Stimulated activated CD4-positive, alpha-beta T cell treated with anti-CD3 and anti-CD28 coated beads, Interleukin-1b, Interleukin-23, amount 100 ng/mL, for 4 hours (primary cell): ENCODE data around the gene SERPINH1.

Experiments
- DNase-seq, 2 donors: peaks; one replicate each; pipeline ENCODE4 v3.0.0-alpha.2; 2020; ENCODE audit warnings: low read depth in 2 of 2

Gene SERPINH1

GRCh38 chr11:75596914-75597313 is 34.9 kb downstream of the SERPINH1 start:
- no peak for DNase-seq

DNA sequence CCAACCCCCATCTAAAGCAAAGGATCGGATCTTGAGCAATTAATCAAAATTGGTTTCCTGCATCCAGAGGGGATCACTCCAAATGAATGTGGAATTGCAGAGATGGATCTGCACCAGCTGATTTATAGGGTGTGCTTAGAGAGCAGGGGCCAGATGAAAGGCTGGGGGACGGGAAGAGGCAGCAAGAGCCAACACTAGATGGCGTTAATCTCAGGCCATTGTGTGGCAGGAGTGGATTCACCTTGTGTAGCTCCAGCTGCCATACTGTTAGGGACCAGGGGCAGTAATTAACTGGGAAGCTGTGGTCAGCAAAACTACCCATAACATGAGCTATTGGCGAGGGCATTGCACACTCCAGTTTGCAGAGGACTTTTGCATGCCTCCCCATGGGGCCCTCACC is 35.6 kb downstream of the SERPINH1 start:
- DNase-seq = no peak

DNA sequence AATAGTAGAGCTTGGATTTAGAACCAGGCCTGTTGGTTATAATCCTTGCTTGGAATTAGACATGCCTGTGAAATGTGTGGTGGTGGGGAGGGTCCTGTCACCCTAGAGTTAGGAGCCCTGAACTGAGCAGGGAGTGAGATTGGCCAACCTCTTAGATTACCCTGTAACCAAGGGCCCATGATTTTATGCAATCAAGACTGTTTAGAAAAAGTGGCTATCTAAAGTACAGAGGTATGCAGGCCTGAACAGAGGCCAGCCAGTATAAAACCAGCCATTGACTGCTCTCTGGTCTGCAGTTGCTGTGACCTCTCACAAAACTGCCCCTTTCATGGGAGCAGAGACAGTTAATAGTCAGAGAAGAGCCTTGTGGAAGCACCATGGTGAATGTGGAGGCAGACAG is 36.2 kb downstream of the SERPINH1 start:
- DNase-seq = no peak

DNA sequence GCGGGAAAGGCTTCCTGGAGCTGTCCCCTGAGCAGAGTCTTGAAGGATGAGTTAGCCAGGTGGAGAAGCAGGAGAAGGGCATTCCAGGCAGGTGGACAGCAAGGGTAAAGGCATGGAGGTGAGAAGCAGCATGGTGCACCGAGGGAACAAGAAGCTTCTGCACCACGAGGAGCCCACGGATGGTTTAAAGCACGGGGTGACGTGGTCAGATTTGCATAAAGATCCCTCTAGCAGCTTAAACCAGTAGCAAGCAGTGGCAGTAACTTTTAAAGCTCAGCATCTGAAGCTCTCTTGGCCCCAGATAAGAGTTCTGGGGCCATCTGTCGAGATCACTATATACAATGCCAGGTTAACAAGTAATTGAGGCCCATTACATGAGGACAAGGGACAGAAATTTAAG is 36.8 kb downstream of the SERPINH1 start:
- no peak for DNase-seq

- DNase-seq = no peak
Measured at GRCh38 chr11:75600356-75600755, 38.3 kb downstream of the SERPINH1 start.

DNA sequence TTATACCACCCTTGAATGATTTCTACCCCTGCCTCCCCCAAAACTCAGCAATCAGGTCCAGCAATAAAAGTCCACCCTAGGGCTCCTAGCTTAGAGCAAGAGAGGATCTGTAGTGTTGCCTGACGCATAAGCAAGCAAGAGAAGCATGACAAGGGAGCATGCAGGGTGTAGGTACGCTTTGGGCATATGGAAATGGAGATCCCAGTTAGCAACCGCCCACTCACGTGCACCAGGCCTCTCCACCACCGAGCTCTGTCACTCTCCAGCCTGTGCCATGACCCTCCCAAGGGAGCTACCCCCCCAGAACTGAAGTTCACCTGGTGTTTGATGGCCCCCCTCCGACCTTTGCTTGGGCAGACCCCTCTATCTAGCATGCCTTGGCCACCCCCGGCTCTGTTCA is 39.4 kb downstream of the SERPINH1 start:
- DNase-seq = no peak

DNA sequence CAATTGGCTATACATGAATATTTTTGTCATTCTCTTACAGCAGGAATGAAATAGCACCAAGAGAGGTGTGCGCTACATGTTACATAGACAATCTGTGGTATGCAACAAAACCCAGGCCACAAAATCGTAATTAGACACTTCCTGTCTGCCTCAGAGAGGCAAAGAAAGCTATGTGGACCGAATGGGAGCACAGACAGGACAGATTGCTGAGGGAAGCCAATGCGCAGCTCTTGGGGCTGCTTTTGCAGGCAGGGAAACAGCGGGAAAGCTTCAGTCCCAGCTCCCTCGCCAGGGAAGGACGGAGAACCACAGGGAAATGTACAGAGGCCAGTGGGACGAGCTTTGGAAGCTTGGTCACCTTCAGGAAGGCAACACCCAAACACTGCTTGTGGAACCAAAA is 40.9 kb downstream of the SERPINH1 start:
- no peak for DNase-seq

GRCh38 chr11:75603791-75604736 is 42.0 kb downstream of the SERPINH1 start:
- no peak for DNase-seq

GRCh38 chr11:75606099-75606498 is 44.0 kb downstream of the SERPINH1 start:
- DNase-seq = no peak

DNA sequence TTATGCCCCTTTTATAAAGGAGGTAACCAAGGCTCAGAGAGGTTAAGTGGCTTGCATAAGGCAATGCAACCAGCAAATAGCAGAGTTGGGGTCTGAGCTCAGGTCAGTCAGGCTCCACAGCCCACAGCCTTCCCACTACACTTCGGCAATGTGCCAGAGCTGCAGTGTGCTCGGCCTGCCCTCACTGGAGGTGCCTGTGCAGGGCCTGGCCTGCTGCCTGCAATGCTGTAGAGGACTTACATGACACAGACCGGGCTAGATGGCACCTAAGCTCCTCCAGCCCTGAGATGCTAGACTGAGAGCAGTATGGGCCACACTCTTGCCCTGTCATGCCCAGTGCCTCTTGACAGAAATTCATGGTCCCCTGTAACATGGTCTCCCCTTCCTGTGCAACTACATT is 49.8 kb downstream of the SERPINH1 start:
- DNase-seq = no peak

DNA sequence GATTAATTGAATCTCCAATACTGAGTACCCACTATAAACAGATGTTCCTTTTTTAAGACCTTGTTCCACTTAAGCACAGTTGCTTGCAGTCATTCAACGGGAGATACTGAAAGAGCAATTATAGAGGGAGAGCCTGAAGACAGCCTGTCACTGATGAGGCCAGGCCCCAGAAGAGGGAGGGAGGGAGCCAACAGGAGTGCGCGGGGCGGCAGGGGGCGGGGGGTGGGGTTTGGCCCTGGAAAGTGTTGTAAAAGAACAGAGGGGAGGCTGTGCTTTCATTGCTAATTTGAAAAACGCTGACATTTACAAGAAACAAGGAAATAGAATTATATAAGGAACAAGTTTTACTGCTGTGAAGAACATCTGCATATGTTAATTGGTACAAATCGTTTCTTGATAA is 53.7 kb downstream of the SERPINH1 start:
- DNase-seq = no peak

DNA sequence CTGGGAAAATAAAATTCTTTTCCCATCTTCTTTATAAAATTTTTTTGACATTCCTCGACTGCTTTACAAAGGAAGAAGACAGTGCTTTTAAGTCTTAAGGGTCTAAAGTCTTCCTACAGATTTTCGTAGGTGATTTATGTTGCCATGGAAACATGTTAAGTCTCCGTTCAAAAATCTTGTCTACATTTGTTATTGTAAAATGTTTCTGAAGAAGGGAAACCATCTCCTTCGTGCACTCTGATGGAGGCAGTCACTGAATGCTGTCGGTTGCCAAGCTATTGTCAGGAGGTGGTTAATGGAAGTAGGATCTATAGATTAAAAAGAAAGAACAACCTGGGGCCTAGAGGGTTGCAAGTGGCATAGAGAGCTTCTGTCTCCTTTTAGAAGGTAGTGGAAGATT is 54.2 kb downstream of the SERPINH1 start:
- no peak for DNase-seq
